HepG2 (cell line): Measurements from ENCODE around the gene RNF149. TPM values are rescaled to one million over a fixed set of nuclear protein-coding genes. Genes with fewer than 3 reads are reported as not detected.

Experiments used
- ATF7-NPFF ChIP-seq: sonication (generic); formaldehyde crosslinking; IDR thresholded peaks from 2 replicates; pipeline ENCODE4 v1.8.1; 2023; ENCODE audit warnings: mild to moderate bottlenecking, low read depth, missing genetic modification reagents, moderate library complexity
- CENPT ChIP-seq: sonication (generic); formaldehyde crosslinking; IDR thresholded peaks from 2 replicates; pipeline ENCODE4 v1.8.0; 2022; ENCODE audit warnings: low read depth, mild to moderate bottlenecking, moderate library complexity, missing genetic modification reagents
- GABPA ChIP-seq, 2 experiments: IDR thresholded peaks; 2 replicates each; pipeline ENCODE4 v1.6.1; 2011 to 2016; ENCODE audit warnings: low read depth in 2 of 2, low read length in 1 of 2, missing biosample characterization in 1 of 2, missing genetic modification characterization in 1 of 2
- HDAC1 ChIP-seq: sonication (generic); formaldehyde crosslinking; IDR thresholded peaks from 2 replicates; pipeline ENCODE4 v1.5.1; 2020; ENCODE audit warnings: mild to moderate bottlenecking, missing genetic modification reagents
- HOXA7 ChIP-seq: sonication (generic); formaldehyde crosslinking; IDR thresholded peaks from 2 replicates; pipeline ENCODE4 v1.8.1; 2022; ENCODE audit warnings: mild to moderate bottlenecking, missing genetic modification reagents, moderate library complexity
- POLR2A ChIP-seq, 2 experiments: IDR thresholded peaks; 2 replicates each; pipeline ENCODE4 v1.6.1; 2011; ENCODE audit warnings: low read depth in 2 of 2, low read length in 2 of 2, mild to moderate bottlenecking in 1 of 2, moderate library complexity in 1 of 2; ENCODE audit not compliant: insufficient read depth in 1 of 2
- RNF2 ChIP-seq: fragments of 450-650 bp; conservative IDR thresholded peaks from 2 replicates; pipeline ENCODE4 v1.6.1; 2016; ENCODE audit warnings: low read depth
- RORA ChIP-seq: sonication (generic); formaldehyde crosslinking; IDR thresholded peaks from 2 replicates; pipeline ENCODE4 v1.5.0; 2020; ENCODE audit warnings: mild to moderate bottlenecking, missing genetic modification reagents, moderate library complexity
- SNAPC2 ChIP-seq: sonication (generic); formaldehyde crosslinking; IDR thresholded peaks from 2 replicates; pipeline ENCODE4 v1.8.1; 2022; ENCODE audit warnings: mild to moderate bottlenecking, missing genetic modification reagents
- SP5 ChIP-seq: IDR thresholded peaks from 2 replicates; pipeline ENCODE4 v1.6.1; 2016; ENCODE audit warnings: low read depth, borderline replicate concordance
- SYNCRIP ChIP-seq: fragments of 200-400 bp; formaldehyde crosslinking; IDR thresholded peaks from 2 replicates; pipeline ENCODE4 v1.6.1; 2018; ENCODE audit warnings: mild to moderate bottlenecking, low read depth, low read length; ENCODE audit not compliant: insufficient read depth
- ZGPAT ChIP-seq: IDR thresholded peaks from 2 replicates; pipeline ENCODE4 v1.6.1; 2016; ENCODE audit warnings: mild to moderate bottlenecking
- ZMAT5 ChIP-seq: sonication (generic); formaldehyde crosslinking; IDR thresholded peaks from 2 replicates; pipeline ENCODE4 v1.5.0; 2020; ENCODE audit warnings: mild to moderate bottlenecking, low read depth, missing genetic modification reagents, borderline replicate concordance
- ZNF121 ChIP-seq: sonication (generic); formaldehyde crosslinking; IDR thresholded peaks from 2 replicates; pipeline ENCODE4 v1.5.0; 2020; ENCODE audit warnings: mild to moderate bottlenecking, missing genetic modification reagents
- ZNF142 ChIP-seq: sonication (generic); formaldehyde crosslinking; IDR thresholded peaks from 2 replicates; pipeline ENCODE4 v1.4.0; 2020; ENCODE audit warnings: missing genetic modification reagents
- ZNF230 ChIP-seq: sonication (generic); formaldehyde crosslinking; IDR thresholded peaks from 2 replicates; pipeline ENCODE4 v1.4.0; 2020; ENCODE audit warnings: mild to moderate bottlenecking, missing genetic modification reagents
- ZNF232 ChIP-seq: sonication (generic); formaldehyde crosslinking; IDR thresholded peaks from 2 replicates; pipeline ENCODE4 v1.4.0; 2020; ENCODE audit warnings: missing genetic modification reagents, borderline replicate concordance
- ZNF441 ChIP-seq: sonication (generic); formaldehyde crosslinking; IDR thresholded peaks from 2 replicates; pipeline ENCODE4 v1.7.0; 2021; ENCODE audit warnings: missing genetic modification reagents, borderline replicate concordance
- ZNF496 ChIP-seq: sonication (generic); formaldehyde crosslinking; IDR thresholded peaks from 2 replicates; pipeline ENCODE4 v1.8.1; 2023; ENCODE audit warnings: mild to moderate bottlenecking, moderate library complexity, missing genetic modification reagents; ENCODE audit not compliant: insufficient replicate concordance
- ZNF557 ChIP-seq: sonication (generic); formaldehyde crosslinking; IDR thresholded peaks from 2 replicates; pipeline ENCODE4 v1.4.0; 2020; ENCODE audit warnings: missing genetic modification reagents
- ZNF607 ChIP-seq: sonication (generic); formaldehyde crosslinking; IDR thresholded peaks from 2 replicates; pipeline ENCODE4 v1.5.1; 2020; ENCODE audit warnings: missing genetic modification reagents, mild to moderate bottlenecking, borderline replicate concordance
- ZSCAN9 ChIP-seq: IDR thresholded peaks from 2 replicates; pipeline ENCODE4 v1.6.1; 2016; ENCODE audit warnings: borderline replicate concordance
- polyA plus RNA-seq, 8 experiments: library from polyadenylated mRNA; depleted of rRNA in 3 of 8; stranded (reverse) in 7 of 8; unstranded in 1 of 8; fragments of >200 nt; fragmentation: Illumina TruSeq in 4 of 8; extraction: Trizol in 4 of 8; gene quantifications; 2 replicates each; pipeline versions ENCODE4 v1.2.1 to v1.2.3, GENCODE V29; 2011 to 2016; ENCODE audit warnings: low read depth in 4 of 8, missing spikeins in 1 of 8, mixed read lengths in 1 of 8; ENCODE audit not compliant: insufficient read depth in 1 of 8
- total RNA-seq, 5 experiments: library from RNA; depleted of rRNA; stranded (reverse); fragments of >200 nt; fragmentation: Illumina TruSeq; extraction: Trizol; gene quantifications; 2 replicates each; pipeline ENCODE4 v1.2.3, GENCODE V29; 2016; ENCODE audit warnings: low read depth in 1 of 5

RNF149 gene
- total and polyA plus RNA-seq, 2 of the 13 experiments (the other 11 are each of a cell fraction or from before 2014, with no cell fraction given), result 87.6 to 109 TPM

GRCh38 chr2:101252408-101253012, 56.0 kb downstream of the RNF149 start, which contains the start of gene CNOT11 (continued):
- TF ChIP-seq RORA, result no peak
- TF ChIP-seq ZNF607 (CRISPR knock-in tag), result peak; percentile 51; the same call in 1 of the 2 replicates
- TF ChIP-seq GABPA (IDR thresholded peaks at IDR 0.05; ENCODE audit: low read depth, low read length), result peak; percentile 52
- peak; percentile 82 for TF ChIP-seq GABPA (CRISPR knock-in tag; IDR thresholded peaks at IDR 0.05; ENCODE audit: low read depth)
- no peak for TF ChIP-seq ZNF496 (CRISPR knock-in tag)
- peak; percentile 82 for TF ChIP-seq HDAC1 (CRISPR knock-in tag)
- TF ChIP-seq SNAPC2 (CRISPR knock-in tag), result no peak
- TF ChIP-seq ZNF232 (CRISPR knock-in tag), result no peak; the same call in 1 of the 2 replicates
- peak; percentile 65; the same call in 1 of the 2 replicates for TF ChIP-seq ZGPAT (CRISPR knock-in tag)
- no peak; the same call in 1 of the 2 replicates for TF ChIP-seq ZSCAN9 (CRISPR knock-in tag)
- TF ChIP-seq ZNF142, result no peak; the same call in 1 of the 2 replicates
- no peak; the same call in 1 of the 2 replicates for TF ChIP-seq ZNF230
- no peak for TF ChIP-seq HOXA7 (CRISPR knock-in tag)
- peak; percentile 89 for TF ChIP-seq ATF7-NPFF (CRISPR knock-in tag)
- no peak for TF ChIP-seq RNF2
- no peak for TF ChIP-seq CENPT
- TF ChIP-seq SP5 (CRISPR knock-in tag), result peak; percentile 76
- TF ChIP-seq SYNCRIP, result no peak
- no peak for TF ChIP-seq ZMAT5 (CRISPR knock-in tag)
- TF ChIP-seq ZNF441, result peak; percentile 64; the same call in 1 of the 2 replicates
- TF ChIP-seq ZNF557 (CRISPR knock-in tag), result no peak
- TF ChIP-seq ZNF121, result peak; percentile 90
- TF ChIP-seq POLR2A (IDR thresholded peaks at IDR 0.05; ENCODE audit: insufficient read depth in 1 of 2, low read depth in 2 of 2, low read length in 2 of 2), result peak; percentile 96 to 97
